Measurements from ENCODE around the gene NFIC. TPM values are rescaled to one million over a fixed set of nuclear protein-coding genes. Genes with fewer than 3 reads are reported as not detected.
A peak's percentile ranks its signal among the peaks of the same experiment; 100 is the strongest.

The NFIC gene
- total and polyA plus RNA-seq, 4 donors, result 40.4 to 208 (median 49.8) TPM

DNA sequence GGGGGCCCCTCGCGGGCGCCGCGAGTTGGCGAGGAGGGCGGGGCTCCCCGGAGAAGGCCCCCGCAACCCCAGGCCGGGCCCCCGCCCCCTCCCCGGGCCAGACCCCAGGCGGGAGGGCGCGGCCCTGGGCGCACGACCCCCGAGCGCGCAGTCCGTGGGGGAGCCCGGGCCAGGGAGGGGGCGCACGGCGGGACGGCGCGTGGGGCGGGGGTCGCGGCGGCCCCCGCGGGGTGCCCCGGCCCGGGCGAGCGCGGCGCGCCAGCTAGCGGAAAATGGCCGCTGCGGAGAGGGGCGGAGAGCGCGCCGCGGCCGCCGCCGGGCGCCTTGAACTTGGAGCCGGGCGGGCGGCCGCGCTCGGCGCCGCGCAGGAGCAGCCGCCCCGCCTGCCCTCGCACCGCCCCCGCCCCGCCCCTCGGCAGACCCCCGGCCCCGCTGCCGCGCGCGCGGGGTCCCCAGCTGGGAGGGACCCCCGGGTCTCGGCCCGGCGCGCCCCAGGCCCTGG is 6.4 kb upstream of the NFIC start:
- no peaks in the 10 kb centered on the region for H3K36me3 ChIP-seq (ENCODE audit: control insufficient read depth in 4 of 4, insufficient read depth in 4 of 4, low read length in 4 of 4)
- TF ChIP-seq, protein P1, sequence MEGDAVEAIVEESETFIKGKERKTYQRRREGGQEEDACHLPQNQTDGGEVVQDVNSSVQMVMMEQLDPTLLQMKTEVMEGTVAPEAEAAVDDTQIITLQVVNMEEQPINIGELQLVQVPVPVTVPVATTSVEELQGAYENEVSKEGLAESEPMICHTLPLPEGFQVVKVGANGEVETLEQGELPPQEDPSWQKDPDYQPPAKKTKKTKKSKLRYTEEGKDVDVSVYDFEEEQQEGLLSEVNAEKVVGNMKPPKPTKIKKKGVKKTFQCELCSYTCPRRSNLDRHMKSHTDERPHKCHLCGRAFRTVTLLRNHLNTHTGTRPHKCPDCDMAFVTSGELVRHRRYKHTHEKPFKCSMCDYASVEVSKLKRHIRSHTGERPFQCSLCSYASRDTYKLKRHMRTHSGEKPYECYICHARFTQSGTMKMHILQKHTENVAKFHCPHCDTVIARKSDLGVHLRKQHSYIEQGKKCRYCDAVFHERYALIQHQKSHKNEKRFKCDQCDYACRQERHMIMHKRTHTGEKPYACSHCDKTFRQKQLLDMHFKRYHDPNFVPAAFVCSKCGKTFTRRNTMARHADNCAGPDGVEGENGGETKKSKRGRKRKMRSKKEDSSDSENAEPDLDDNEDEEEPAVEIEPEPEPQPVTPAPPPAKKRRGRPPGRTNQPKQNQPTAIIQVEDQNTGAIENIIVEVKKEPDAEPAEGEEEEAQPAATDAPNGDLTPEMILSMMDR (IDR thresholded peaks at IDR 0.05; ENCODE audit: control extremely low read depth, extremely low read depth), result no peak
- H3K4me3 ChIP-seq, result peak overlapping the region; percentile 83
- no peaks in the 10 kb centered on the region for H3K9me3 ChIP-seq (ENCODE audit: control insufficient read depth in 4 of 4, insufficient read depth in 3 of 4, low read length in 3 of 4)
- DNase-seq (peak in 2 of 3 donors; percentile 45 to 70), ATAC-seq (ENCODE audit: insufficient read depth, low FRiP score) (no peak)
- H3K27ac ChIP-seq (ENCODE audit: low read depth in 1 of 2, low read length in 1 of 2), result peak overlapping the region; percentile 95
- H3K4me1 ChIP-seq (ENCODE audit: control insufficient read depth in 5 of 5, insufficient read depth in 5 of 5, low read length in 5 of 5), result peaks cover 0 to 17% (median 10%) of the 10 kb centered on the region in 5 donors
- H3K27me3 ChIP-seq (ENCODE audit: control insufficient read depth in 3 of 3, insufficient read depth in 3 of 3, low read length in 2 of 3), result peaks cover 0 to 11% (median 0%) of the 10 kb centered on the region in 3 donors
- no peak overlapping the region for H3K9ac ChIP-seq (ENCODE audit: insufficient read depth in 1 of 2, low read length in 2 of 2)
- 1 to 2% methylated on average over 20 to 81 of the region's 81 CpGs for WGBS, 2 donors

- H3K27me3 ChIP-seq (ENCODE audit: control insufficient read depth in 3 of 3, insufficient read depth in 3 of 3, low read length in 2 of 3), result peaks cover 0 to 11% (median 0%) of the 10 kb centered on the region in 3 donors
- no peaks in the 10 kb centered on the region for H3K36me3 ChIP-seq (ENCODE audit: control insufficient read depth in 4 of 4, insufficient read depth in 4 of 4, low read length in 4 of 4)
- peak overlapping the region; percentile 92 to 95 for H3K27ac ChIP-seq (ENCODE audit: low read depth in 1 of 2, low read length in 1 of 2)
- DNase-seq, result peak in 2 of 3 donors; percentile 59 to 67
- 0 to 1% methylated on average over 85 to 90 of the region's 90 CpGs for WGBS, 2 donors
- peak overlapping the region in 1 of 2 donors; percentile 61 for H3K9ac ChIP-seq (ENCODE audit: insufficient read depth in 1 of 2, low read length in 2 of 2)
- ATAC-seq (ENCODE audit: insufficient read depth, low FRiP score), result peak; percentile 61
- H3K4me3 ChIP-seq, result peak overlapping the region; percentile 83
- TF ChIP-seq, protein P1 (IDR thresholded peaks at IDR 0.05; ENCODE audit: control extremely low read depth, extremely low read depth), result no peak
- peaks cover 0 to 25% (median 10%) of the 10 kb centered on the region in 5 donors for H3K4me1 ChIP-seq (ENCODE audit: control insufficient read depth in 5 of 5, insufficient read depth in 5 of 5, low read length in 5 of 5)
- H3K9me3 ChIP-seq (ENCODE audit: control insufficient read depth in 4 of 4, insufficient read depth in 3 of 4, low read length in 3 of 4), result no peaks in the 10 kb centered on the region
These were observed 5.7 kb upstream of the NFIC start for GRCh38 chr19:3360421-3361383.

GRCh38 chr19:3361384-3362216 is 4.8 kb upstream of the NFIC start:
- Histone ChIP-seq H3K27ac (ENCODE audit: low read depth in 1 of 2, low read length in 1 of 2) (peak overlapping the region; percentile 92 to 95), H3K9me3 (ENCODE audit: control insufficient read depth in 4 of 4, insufficient read depth in 3 of 4, low read length in 3 of 4) (no peaks in the 10 kb centered on the region), H3K4me1 (ENCODE audit: control insufficient read depth in 5 of 5, insufficient read depth in 5 of 5, low read length in 5 of 5) (peaks cover 0 to 26% (median 10%) of the 10 kb centered on the region in 5 donors), H3K9ac (ENCODE audit: insufficient read depth in 1 of 2, low read length in 2 of 2) (no peak overlapping the region), H3K36me3 (ENCODE audit: control insufficient read depth in 4 of 4, insufficient read depth in 4 of 4, low read length in 4 of 4) (no peaks in the 10 kb centered on the region), H3K27me3 (ENCODE audit: control insufficient read depth in 3 of 3, insufficient read depth in 3 of 3, low read length in 2 of 3) (peaks cover 0 to 11% (median 0%) of the 10 kb centered on the region in 3 donors), H3K4me3 (no peak overlapping the region)
- DNase-seq (no peak), ATAC-seq (ENCODE audit: insufficient read depth, low FRiP score) (peak; percentile 5)
- TF ChIP-seq, protein P1 (IDR thresholded peaks at IDR 0.05; ENCODE audit: control extremely low read depth, extremely low read depth), result no peak
- 35 to 49% methylated on average over 27 of the region's 27 CpGs for WGBS, 2 donors
